Heart left ventricle (tissue), 16 donors: ENCODE results near the gene MBD3L2B. TPM values are rescaled to one million over a fixed set of nuclear protein-coding genes. Genes with fewer than 3 reads are reported as not detected.
"Not testable (repeated sequence)": the region's sequence is repeated elsewhere in the genome, so short reads cannot be mapped to it uniquely, and the experiment has no call there.

Experiments
- ATAC-seq, 4 donors: fragments of 200-7000 bp; cut with Tn5 transposase; one replicate each; pipeline ENCODE4 v1.9.1; 2020 to 2022; ENCODE audit warnings: moderate library complexity in 4 of 4, mild to moderate bottlenecking in 3 of 4, moderate number of reproducible peaks in 1 of 4
- DNase-seq, 5 donors: peaks; one replicate each; pipeline ENCODE4 v3.0.0-alpha.2; 2020
- H3K27ac ChIP-seq, 12 donors: fragments of 200-600 bp; sonication (generic) in 4 of 12; one replicate each; pipeline versions ENCODE4 v1.5.0 to v1.8.0; 2016 to 2022; ENCODE audit warnings: mild to moderate bottlenecking in 2 of 12
- H3K27me3 ChIP-seq, 9 donors: fragments of 200-600 bp; sonication (generic) in 2 of 9; one replicate each; pipeline versions ENCODE4 v1.5.1 to v1.8.0; 2016 to 2022; ENCODE audit warnings: mild to moderate bottlenecking in 3 of 9
- H3K36me3 ChIP-seq, 9 donors: fragments of 200-600 bp; sonication (generic) in 2 of 9; one replicate each; pipeline versions ENCODE4 v1.5.0 to v1.8.0; 2018 to 2022; ENCODE audit warnings: mild to moderate bottlenecking in 2 of 9
- H3K4me1 ChIP-seq, 12 donors: fragments of 200-600 bp; sonication (generic) in 4 of 12; one replicate each; pipeline versions ENCODE4 v1.5.0 to v1.8.0; 2016 to 2022; ENCODE audit warnings: mild to moderate bottlenecking in 3 of 12
- H3K4me3 ChIP-seq, 12 donors: fragments of 200-600 bp; sonication (generic) in 4 of 12; one replicate each; pipeline versions ENCODE4 v1.5.0 to v1.8.0; 2017 to 2022; ENCODE audit warnings: mild to moderate bottlenecking in 9 of 12, moderate library complexity in 4 of 12
- H3K9me3 ChIP-seq, 12 donors: fragments of 200-600 bp; sonication (generic) in 4 of 12; one replicate each; pipeline versions ENCODE4 v1.5.0 to v1.8.0; 2016 to 2022; ENCODE audit warnings: mild to moderate bottlenecking in 1 of 12
- whole genome bisulfite sequencing, 4 donors: extraction: QIAGEN DNeasy Blood & Tissue Kit in 2 of 4; methylation state at CpG; one replicate each; pipeline versions ENCODE4 v1.1.5 to v1.1.7; 2013 to 2018; 5-methylcytosine and 5-hydroxymethylcytosine counted together
- intact Hi-C, 10 donors: fragments of 100-400 bp; cut with DNase I; formaldehyde crosslinking; loops; one replicate each; pipeline versions ENCODE4 v1.11.1 to v1.14.2; 2022
- polyA plus RNA-seq, 2 donors: library from polyadenylated mRNA; stranded (reverse); fragments of 200-250 nt; gene quantifications; one replicate each; pipeline ENCODE4 v1.2.3, GENCODE V29; 2013
- total RNA-seq, 9 donors: library from RNA; depleted of rRNA in 2 of 9; stranded (reverse); fragments of >200 nt in 2 of 9; fragmentation: NEBNext Ultra II Directional in 3 of 9; extraction: Animal tissue kit (Norgen Biotek cat#: 25700) in 3 of 9; gene quantifications; one replicate each; pipeline versions ENCODE4 v1.1.0 to v1.2.4, GENCODE V29; 2016 to 2023
- donor health status: ischemic (EF 13 %, LVEDD 7.1; RV severe dilation, severe dysfunction).
- donor health status: healthy with polysubstance abuse.
- donor health status: DM: no; HTN: yes; CAD: no.
- donor health status: DM: no; HTN: no; CAD: no.
- donor health status: ischemic (EF 25% LVEDD 6.9; RV normal size, moderate dysfunction).
- donor health status: ischemic (EF 25% LVEDD 5.7; RV mildly dilated, moderate dysfunction).
- donor health status: healthy.
- donor health status: DM: yes; HTN: yes; CAD: no.
- donor health status: ischemic (EF 35%, LVEDD 5.7; RV mildly dilated, moderate dysfunction).
- donor health status: nonischemic (EF 11% LVEDD 7.7; RV severe dilation, severe dysfunction).
- donor health status: DM: yes; HTN: yes; CAD: no.
- donor health status: PGD.
- donor health status: ischemic (EF 29% LVEDD 5.4; RV normal size, mild dysfunction).
- donor health status: nonischemic (EF 23%, LVEDD 6.1; RV moderate dilation, normal function).

Gene MBD3L2B
- total and polyA plus RNA-seq, 11 donors = not detected

DNA sequence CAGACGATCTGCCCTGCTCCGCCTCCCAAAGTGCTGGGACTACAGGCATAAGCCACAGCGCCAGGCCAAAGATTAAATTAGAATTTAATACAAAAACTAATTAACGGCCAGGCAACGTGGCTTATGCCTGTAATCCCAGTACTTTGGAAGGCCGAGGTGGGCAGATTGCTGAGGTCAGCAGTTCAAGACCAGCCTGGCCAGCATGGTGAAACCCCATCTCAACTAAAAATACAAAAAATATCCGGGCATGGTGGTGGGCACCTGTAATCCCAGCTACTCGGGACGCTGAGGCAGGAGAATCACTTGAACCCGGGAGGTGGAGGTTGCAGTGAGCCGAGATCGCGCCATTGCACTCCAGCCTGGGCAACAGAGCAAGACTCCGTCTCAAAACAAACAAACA is 34.4 kb upstream of the MBD3L2B start:
- H3K9me3 ChIP-seq, H3K27ac ChIP-seq, DNase-seq, H3K4me3 ChIP-seq, H3K4me1 ChIP-seq, intact Hi-C loops, H3K36me3 ChIP-seq, ATAC-seq, H3K27me3 ChIP-seq: not testable (repeated sequence)
- 91 to 95% (median 92%) methylated on average over 12 to 13 of the region's 14 CpGs for WGBS, 4 donors

DNA sequence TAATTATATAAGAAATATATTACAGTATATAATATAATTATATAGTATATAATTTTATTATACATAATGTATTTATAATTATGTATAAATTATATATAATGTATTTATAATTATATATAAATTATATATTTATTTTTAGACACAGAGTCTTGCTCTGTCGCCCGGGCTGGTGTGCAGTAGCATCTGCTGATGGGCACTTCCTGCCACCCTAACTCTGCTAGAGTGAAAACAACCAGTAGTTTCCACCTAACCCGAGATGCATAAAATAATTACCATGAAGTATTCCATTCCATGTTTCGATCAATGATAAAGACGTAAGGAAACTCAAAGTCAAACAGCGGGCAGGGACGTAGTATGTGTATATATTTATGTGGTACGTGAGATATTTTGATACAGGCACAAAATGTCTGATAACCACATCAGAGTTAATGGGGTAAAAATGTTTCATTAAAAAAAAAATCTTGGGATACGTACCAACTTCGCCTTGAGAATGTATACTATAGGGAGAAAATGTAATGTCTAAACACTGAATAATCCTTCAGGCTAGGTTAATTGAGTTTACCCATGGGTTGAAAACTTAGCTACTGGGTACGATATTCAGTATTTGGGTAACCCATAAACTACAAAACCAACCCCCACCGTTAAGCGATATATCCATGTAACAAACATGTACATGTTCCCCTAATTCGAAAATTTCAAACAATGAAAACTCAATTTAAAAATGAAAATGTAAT is 33.6 kb upstream of the MBD3L2B start:
- H3K4me3 ChIP-seq, DNase-seq, H3K27me3 ChIP-seq, H3K4me1 ChIP-seq, intact Hi-C loops, H3K36me3 ChIP-seq, H3K9me3 ChIP-seq, H3K27ac ChIP-seq, ATAC-seq: not testable (repeated sequence)
- WGBS, 4 donors = 92 to 96% (median 94%) methylated on average over 10 to 14 of the region's 14 CpGs

DNA sequence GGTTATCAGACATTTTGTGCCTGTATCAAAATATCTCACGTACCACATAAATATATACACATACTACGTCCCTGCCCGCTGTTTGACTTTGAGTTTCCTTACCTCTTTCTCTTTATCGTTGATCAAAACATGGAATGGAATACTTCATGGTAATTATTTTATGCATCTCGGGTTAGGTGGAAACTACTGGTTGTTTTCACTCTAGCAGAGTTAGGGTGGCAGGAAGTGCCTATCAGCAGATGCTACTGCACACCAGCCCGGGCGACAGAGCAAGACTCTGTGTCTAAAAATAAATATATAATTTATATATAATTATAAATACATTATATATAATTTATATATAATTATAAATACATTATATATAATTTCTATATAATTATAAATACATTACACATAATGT is 31.7 kb upstream of the MBD3L2B start:
- 73 to 84% (median 78%) methylated on average over 7 of the region's 7 CpGs for WGBS, 4 donors
- H3K36me3 ChIP-seq, H3K9me3 ChIP-seq, DNase-seq, H3K27me3 ChIP-seq, intact Hi-C loops, H3K4me3 ChIP-seq, H3K4me1 ChIP-seq, ATAC-seq, H3K27ac ChIP-seq: not testable (repeated sequence)

DNA sequence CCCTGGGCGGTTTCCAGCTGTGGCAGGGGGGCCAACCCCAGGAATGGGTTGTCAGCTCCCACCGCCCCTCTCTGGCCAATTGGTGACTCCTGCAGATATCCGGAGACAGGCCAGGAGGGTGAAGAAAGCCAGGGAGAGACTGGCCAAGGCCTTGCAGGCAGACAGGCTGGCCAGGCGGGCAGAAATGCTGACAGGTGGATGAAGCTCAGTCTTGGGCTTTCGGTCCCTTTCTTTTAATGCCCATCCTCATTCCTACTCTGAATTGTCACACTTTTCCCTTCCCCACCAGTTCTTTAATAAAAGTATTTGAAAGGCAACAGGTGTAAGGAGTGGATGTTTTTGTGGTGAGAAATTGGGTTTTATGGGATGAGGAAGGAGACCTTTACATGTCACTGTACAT is 30.2 kb upstream of the MBD3L2B start:
- H3K27me3 ChIP-seq, H3K27ac ChIP-seq, H3K9me3 ChIP-seq, DNase-seq, H3K4me1 ChIP-seq, intact Hi-C loops, H3K36me3 ChIP-seq, H3K4me3 ChIP-seq, ATAC-seq: not testable (repeated sequence)
- 88 to 93% (median 90%) methylated on average over 2 of the region's 5 CpGs; no CpG with 5 or more reads in 1 of the 4 donors for WGBS, 4 donors

DNA sequence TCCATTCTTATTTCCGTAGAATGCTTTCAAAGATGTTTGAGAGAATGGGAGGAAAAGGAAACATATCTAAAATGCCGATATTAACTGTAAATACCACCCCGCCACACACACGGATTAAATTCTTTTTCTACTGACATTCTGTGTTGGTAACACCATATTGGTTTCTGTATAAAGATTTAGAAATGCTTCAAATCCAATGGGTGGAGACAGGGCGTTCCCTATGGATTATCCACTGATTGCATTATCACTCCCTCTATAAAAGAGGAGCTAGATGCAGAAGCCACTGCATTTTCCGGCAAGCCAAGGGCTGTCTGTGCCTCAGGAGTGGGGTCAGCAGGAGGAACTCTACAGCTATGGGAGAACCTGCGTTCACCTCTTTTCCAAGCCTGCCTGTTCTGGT is 27.8 kb upstream of the MBD3L2B start, which contains the start of gene MBD3L2:
TSS of gene MBD3L2 (plus strand) at position 301 of the 400 bp plus-strand sequence. CDS start at position 354, 53 bp downstream.
- H3K9me3 ChIP-seq, H3K4me1 ChIP-seq, intact Hi-C loops, H3K4me3 ChIP-seq, H3K27ac ChIP-seq, H3K27me3 ChIP-seq, ATAC-seq, DNase-seq, H3K36me3 ChIP-seq: not testable (repeated sequence)
- no CpG with 5 or more reads among the region's 7 CpGs for WGBS, 4 donors

DNA sequence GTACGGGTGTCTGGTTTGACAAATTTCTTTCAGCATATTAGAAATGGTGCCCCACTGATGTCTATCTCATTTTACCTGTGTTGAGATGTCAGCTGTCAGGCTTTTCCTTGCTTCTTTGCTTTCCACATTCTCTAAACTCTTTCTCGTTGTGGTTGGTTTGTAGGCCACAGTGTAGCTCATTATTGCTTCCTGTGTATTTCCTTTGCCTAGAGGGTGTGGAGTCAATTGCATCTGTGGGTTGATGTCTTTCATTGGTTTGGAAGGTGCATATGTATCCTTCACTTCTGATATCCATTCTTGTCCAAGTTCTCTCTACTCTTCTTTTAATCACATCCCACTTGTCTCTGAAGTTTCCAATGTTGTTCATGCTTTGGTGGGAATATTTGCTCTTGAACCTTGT is 20.3 kb upstream of the MBD3L2B start:
- H3K27ac ChIP-seq, DNase-seq, H3K4me1 ChIP-seq, H3K9me3 ChIP-seq, intact Hi-C loops, H3K36me3 ChIP-seq, H3K27me3 ChIP-seq, ATAC-seq, H3K4me3 ChIP-seq: not testable (repeated sequence)
- WGBS, 4 donors = no CpG with 5 or more reads among the region's 2 CpGs

DNA sequence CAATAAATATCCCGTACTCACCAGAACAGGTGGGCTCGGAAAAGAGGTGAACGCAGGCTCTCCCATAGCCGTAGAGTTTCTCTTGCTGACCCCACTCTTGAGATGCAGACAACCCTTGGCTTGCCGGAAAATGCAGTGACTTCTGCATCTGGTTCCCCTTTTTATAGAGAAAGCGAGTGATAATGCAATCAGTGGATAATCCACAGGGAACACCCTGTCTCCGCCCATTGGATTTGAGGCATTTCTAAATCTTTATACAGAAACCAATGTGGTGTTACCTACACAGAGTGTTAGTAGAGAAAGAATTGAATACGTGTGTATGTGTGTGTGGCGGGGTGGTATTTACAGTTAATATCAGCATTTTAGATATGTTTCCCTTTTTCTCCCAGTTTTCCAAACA is 18.8 kb upstream of the MBD3L2B start, which contains the start of gene MBD3L4:
TSS of gene MBD3L4 (minus strand) at position 101 of the 400 bp plus-strand sequence. CDS start at position 66, 35 bp downstream.
- H3K36me3 ChIP-seq, intact Hi-C loops, H3K4me3 ChIP-seq, H3K9me3 ChIP-seq, ATAC-seq, H3K27ac ChIP-seq, H3K4me1 ChIP-seq, H3K27me3 ChIP-seq, DNase-seq: not testable (repeated sequence)
- 71% methylated on average over 2 of the region's 9 CpGs; no CpG with 5 or more reads in 3 of the 4 donors for WGBS, 4 donors

DNA sequence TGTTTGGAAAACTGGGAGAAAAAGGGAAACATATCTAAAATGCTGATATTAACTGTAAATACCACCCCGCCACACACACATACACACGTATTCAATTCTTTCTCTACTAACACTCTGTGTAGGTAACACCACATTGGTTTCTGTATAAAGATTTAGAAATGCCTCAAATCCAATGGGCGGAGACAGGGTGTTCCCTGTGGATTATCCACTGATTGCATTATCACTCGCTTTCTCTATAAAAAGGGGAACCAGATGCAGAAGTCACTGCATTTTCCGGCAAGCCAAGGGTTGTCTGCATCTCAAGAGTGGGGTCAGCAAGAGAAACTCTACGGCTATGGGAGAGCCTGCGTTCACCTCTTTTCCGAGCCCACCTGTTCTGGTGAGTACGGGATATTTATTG is 9.0 kb upstream of the MBD3L2B start, which contains the start of gene MBD3L5:
TSS of gene MBD3L5 (plus strand) at position 301 of the 400 bp plus-strand sequence. CDS start at position 335, 34 bp downstream.
- ATAC-seq, intact Hi-C loops, DNase-seq, H3K27ac ChIP-seq, H3K4me1 ChIP-seq, H3K27me3 ChIP-seq, H3K4me3 ChIP-seq, H3K36me3 ChIP-seq, H3K9me3 ChIP-seq: not testable (repeated sequence)
- WGBS, 4 donors = no CpG with 5 or more reads among the region's 9 CpGs

DNA sequence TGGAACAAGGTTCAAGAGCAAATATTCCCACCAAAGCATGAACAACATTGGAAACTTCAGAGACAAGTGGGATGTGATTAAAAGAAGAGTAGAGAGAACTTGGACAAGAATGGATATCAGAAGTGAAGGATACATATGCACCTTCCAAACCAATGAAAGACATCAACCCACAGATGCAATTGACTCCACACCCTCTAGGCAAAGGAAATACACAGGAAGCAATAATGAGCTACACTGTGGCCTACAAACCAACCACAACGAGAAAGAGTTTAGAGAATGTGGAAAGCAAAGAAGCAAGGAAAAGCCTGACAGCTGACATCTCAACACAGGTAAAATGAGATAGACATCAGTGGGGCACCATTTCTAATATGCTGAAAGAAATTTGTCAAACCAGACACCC is 7.6 kb upstream of the MBD3L2B start:
- H3K9me3 ChIP-seq, H3K27ac ChIP-seq, H3K4me3 ChIP-seq, ATAC-seq, H3K27me3 ChIP-seq, H3K36me3 ChIP-seq, DNase-seq, intact Hi-C loops, H3K4me1 ChIP-seq: not testable (repeated sequence)
- WGBS, 4 donors = no CpG with 5 or more reads among the region's 1 CpG
